Gastrocnemius medialis (tissue), 4 donors: Measurements from ENCODE around the gene MYRF. TPM values are rescaled to one million over a fixed set of nuclear protein-coding genes. Genes with fewer than 3 reads are reported as not detected.

ENCODE experiments used
- ATAC-seq, 2 donors: fragments of 150-250 bp; one replicate each; pipeline ENCODE4 v1.9.1; 2016
- DNase-seq, 2 donors: peaks; one replicate each; pipeline ENCODE4 v3.0.0-alpha.2; 2019
- H3K27ac ChIP-seq, 4 donors: fragments of 200-600 bp; sonication (generic); 1 replicate in 1 of 4; 2 replicates in 3 of 4; pipeline ENCODE4 v1.5.1; 2016 to 2018; ENCODE audit warnings: mild to moderate bottlenecking in 2 of 4, moderate library complexity in 1 of 4
- H3K27me3 ChIP-seq, 3 donors: fragments of 200-600 bp; sonication (generic) in 2 of 3; 1 replicate in 1 of 3; 2 replicates in 2 of 3; pipeline versions ENCODE4 v1.5.1 to v1.6.0; 2016 to 2019; ENCODE audit warnings: mild to moderate bottlenecking in 1 of 3, moderate library complexity in 1 of 3
- H3K36me3 ChIP-seq, 2 donors: fragments of 200-600 bp; sonication (generic) in 1 of 2; one replicate each; pipeline ENCODE4 v1.5.1; 2017 to 2018
- H3K4me1 ChIP-seq, 2 donors: fragments of 200-600 bp; sonication (generic) in 1 of 2; one replicate each; pipeline ENCODE4 v1.5.1; 2016 to 2017; ENCODE audit warnings: mild to moderate bottlenecking in 2 of 2
- H3K4me3 ChIP-seq, 4 donors: fragments of 200-600 bp; sonication (generic) in 3 of 4; 1 replicate in 1 of 4; 2 replicates in 3 of 4; pipeline ENCODE4 v1.5.1; 2016 to 2019; ENCODE audit warnings: mild to moderate bottlenecking in 2 of 4
- H3K9me3 ChIP-seq, 3 donors: fragments of 200-600 bp; sonication (generic) in 2 of 3; 1 replicate in 1 of 3; 2 replicates in 2 of 3; pipeline ENCODE4 v1.5.1; 2016 to 2019
- CTCF ChIP-seq, 5 experiments: fragments of 450-650 bp in 3 of 5; fragments of 200-600 bp in 2 of 5; sonication (generic) in 2 of 5; IDR thresholded peaks in 4 of 5; conservative IDR thresholded peaks in 1 of 5; 1 replicate in 4 of 5; 2 replicates in 1 of 5; pipeline ENCODE4 v1.5.1; 2016 to 2019; ENCODE audit warnings: antibody characterized with exemption in 5 of 5, mild to moderate bottlenecking in 3 of 5, moderate library complexity in 3 of 5
- POLR2A ChIP-seq, 2 donors: fragments of 450-650 bp; IDR thresholded peaks; one replicate each; pipeline ENCODE4 v1.6.1; 2017; ENCODE audit warnings: antibody characterized with exemption in 2 of 2, mild to moderate bottlenecking in 2 of 2, moderate library complexity in 2 of 2
- in situ Hi-C, 4 donors: fragments of 200-750 bp; cut with MboI; loops; one replicate each; pipeline versions ENCODE4 v1.15.0 to v1.8.0; 2017; ENCODE audit warnings: low sequenced_read_pairs in 4 of 4
- intact Hi-C: fragments of 100-400 bp; cut with DNase I; formaldehyde crosslinking; loops from one replicate; pipeline ENCODE4 v1.15.1; 2023; ENCODE audit warnings: low total_unique reads
- total RNA-seq, 4 donors: library from RNA; depleted of rRNA; stranded (reverse); fragments of >200 nt; gene quantifications; one replicate each; pipeline versions ENCODE4 v1.1.0 to v1.2.3, GENCODE V29; 2016

MYRF gene
- total RNA-seq, 4 donors from 2014 or later: 0.07 TPM; not detected in 3

- H3K4me1 ChIP-seq: peaks cover 5 to 10% of the 10 kb centered on the region in 2 donors
- no peaks in the 10 kb centered on the region for H3K27me3 ChIP-seq
- H3K4me3 ChIP-seq: no peak overlapping the region
- no peak for DNase-seq
- H3K36me3 ChIP-seq: no peaks in the 10 kb centered on the region
- no peak overlapping the region for H3K27ac ChIP-seq
- H3K9me3 ChIP-seq: no peaks in the 10 kb centered on the region
- intact Hi-C loops (no loop called here), in situ Hi-C loops (no loop called here)
- TF ChIP-seq CTCF (IDR thresholded peaks at IDR 0.05 in 4 of 5, conservative IDR thresholded peaks at IDR 0.05 in 1 of 5) (no peak), POLR2A (IDR thresholded peaks at IDR 0.05) (no peak)
- ATAC-seq: no peak
These were observed 31.8 kb upstream of the MYRF start for GRCh38 chr11:61720597-61720996.

GRCh38 chr11:61724437-61724836, 28.0 kb upstream of the MYRF start:
- in situ Hi-C loops: no loop called here
- TF ChIP-seq POLR2A (IDR thresholded peaks at IDR 0.05) (no peak), CTCF (IDR thresholded peaks at IDR 0.05 in 4 of 5, conservative IDR thresholded peaks at IDR 0.05 in 1 of 5) (no peak)
- Histone ChIP-seq H3K4me3 (no peak overlapping the region), H3K4me1 (no peaks in the 10 kb centered on the region), H3K27me3 (no peaks in the 10 kb centered on the region), H3K36me3 (no peaks in the 10 kb centered on the region), H3K27ac (no peak overlapping the region), H3K9me3 (no peaks in the 10 kb centered on the region)
- DNase-seq (no peak), ATAC-seq (no peak)
- intact Hi-C loops: no loop called here

GRCh38 chr11:61725781-61726231, 26.6 kb upstream of the MYRF start:
- H3K27ac ChIP-seq: no peak overlapping the region
- no peaks in the 10 kb centered on the region for H3K36me3 ChIP-seq
- H3K4me1 ChIP-seq: no peaks in the 10 kb centered on the region
- in situ Hi-C loops: no loop called here
- no peak for DNase-seq
- no peak for TF ChIP-seq POLR2A (IDR thresholded peaks at IDR 0.05)
- no peak for TF ChIP-seq CTCF (IDR thresholded peaks at IDR 0.05 in 4 of 5, conservative IDR thresholded peaks at IDR 0.05 in 1 of 5)
- intact Hi-C loops: no loop called here
- H3K27me3 ChIP-seq: no peaks in the 10 kb centered on the region
- H3K4me3 ChIP-seq: no peak overlapping the region
- H3K9me3 ChIP-seq: no peaks in the 10 kb centered on the region
- no peak for ATAC-seq

- no peak for ATAC-seq
- Histone ChIP-seq H3K27ac (no peak overlapping the region), H3K36me3 (no peaks in the 10 kb centered on the region), H3K4me3 (no peak overlapping the region), H3K27me3 (no peaks in the 10 kb centered on the region), H3K4me1 (peaks cover under 1 to 1% of the 10 kb centered on the region in 2 donors), H3K9me3 (no peaks in the 10 kb centered on the region)
- no peak for DNase-seq
- intact Hi-C loops: no loop called here
- in situ Hi-C loops: no loop called here
- no peak for TF ChIP-seq CTCF (IDR thresholded peaks at IDR 0.05 in 4 of 5, conservative IDR thresholded peaks at IDR 0.05 in 1 of 5)
- no peak for TF ChIP-seq POLR2A (IDR thresholded peaks at IDR 0.05)
These were observed 25.7 kb upstream of the MYRF start for GRCh38 chr11:61726775-61727174.

GRCh38 chr11:61727401-61727811, 25.0 kb upstream of the MYRF start:
- Histone ChIP-seq H3K27me3 (no peaks in the 10 kb centered on the region), H3K36me3 (no peaks in the 10 kb centered on the region), H3K4me3 (no peak overlapping the region), H3K4me1 (peaks cover 7 to 8% of the 10 kb centered on the region in 2 donors), H3K9me3 (no peaks in the 10 kb centered on the region), H3K27ac (no peak overlapping the region)
- in situ Hi-C loops (no loop called here), intact Hi-C loops (no loop called here)
- no peak for TF ChIP-seq CTCF (IDR thresholded peaks at IDR 0.05 in 4 of 5, conservative IDR thresholded peaks at IDR 0.05 in 1 of 5)
- TF ChIP-seq POLR2A (IDR thresholded peaks at IDR 0.05): no peak
- ATAC-seq (no peak), DNase-seq (no peak)
